Fibroblast of skin of left quadriceps (primary cell): ENCODE data around the gene GADD45G.

ENCODE experiments used
- DNase-seq, 2 experiments: peaks; one replicate each; pipeline ENCODE4 v3.0.0-alpha.2; 2013; ENCODE audit warnings: low read depth in 2 of 2

Gene GADD45G

GRCh38 chr9:89630508-89630907, 25.7 kb downstream of the GADD45G start:
- DNase-seq, result no peak

- no peak for DNase-seq
These were observed 26.6 kb downstream of the GADD45G start for GRCh38 chr9:89631384-89631783.

- no peak for DNase-seq
These were observed 27.5 kb downstream of the GADD45G start for GRCh38 chr9:89632192-89632733.

- no peak for DNase-seq
These were observed 27.9 kb downstream of the GADD45G start for GRCh38 chr9:89632736-89633135.

- DNase-seq, result no peak
These were observed 28.6 kb downstream of the GADD45G start for GRCh38 chr9:89633404-89633803.

GRCh38 chr9:89633920-89634319, 29.1 kb downstream of the GADD45G start:
- DNase-seq, result no peak

GRCh38 chr9:89634995-89635742, 30.4 kb downstream of the GADD45G start:
- peak; percentile 34 to 37 for DNase-seq

- DNase-seq, result peak; percentile 31 to 37
These were observed 31.0 kb downstream of the GADD45G start for GRCh38 chr9:89635816-89636215.

GRCh38 chr9:89637787-89638186, 33.0 kb downstream of the GADD45G start:
- DNase-seq, result no peak

GRCh38 chr9:89638359-89638758, 33.5 kb downstream of the GADD45G start:
- DNase-seq, result no peak

- no peak for DNase-seq
These were observed 34.1 kb downstream of the GADD45G start for GRCh38 chr9:89638893-89639292.

- DNase-seq, result no peak
These were observed 34.6 kb downstream of the GADD45G start for GRCh38 chr9:89639367-89639795.

GRCh38 chr9:89639961-89640360, 35.1 kb downstream of the GADD45G start:
- no peak for DNase-seq

- DNase-seq, result no peak
These were observed 35.5 kb downstream of the GADD45G start for GRCh38 chr9:89640361-89640760.

GRCh38 chr9:89640801-89641200, 36.0 kb downstream of the GADD45G start:
- no peak for DNase-seq

- DNase-seq, result no peak
These were observed 37.2 kb downstream of the GADD45G start for GRCh38 chr9:89641980-89642379.

- DNase-seq, result no peak
These were observed 38.0 kb downstream of the GADD45G start for GRCh38 chr9:89642789-89643188.

GRCh38 chr9:89646189-89646939, 41.6 kb downstream of the GADD45G start:
- no peak for DNase-seq

- DNase-seq, result no peak
These were observed 42.7 kb downstream of the GADD45G start for GRCh38 chr9:89647366-89648128.

- no peak for DNase-seq
These were observed 43.6 kb downstream of the GADD45G start for GRCh38 chr9:89648247-89649000.

GRCh38 chr9:89649039-89649691, 44.4 kb downstream of the GADD45G start:
- DNase-seq, result no peak
